ENCODE data around the gene PRKRIP1. TPM values are rescaled to one million over a fixed set of nuclear protein-coding genes. Genes with fewer than 3 reads are reported as not detected.

PRKRIP1 gene
- total and polyA plus RNA-seq, 9 donors, result 17.4 to 28.8 (median 23.9) TPM

GRCh38 chr7:102439963-102440795 is 44.0 kb downstream of the PRKRIP1 start:
- Histone ChIP-seq H3K27me3 (no peaks in the 10 kb centered on the region), H3K36me3 (no peaks in the 10 kb centered on the region), H3K27ac (no peak overlapping the region), H3K4me1 (ENCODE audit: insufficient read depth) (no peaks in the 10 kb centered on the region), H3K9me3 (no peaks in the 10 kb centered on the region), H3K4me3 (no peak overlapping the region)
- TF ChIP-seq POLR2A (IDR thresholded peaks at IDR 0.05), result no peak
- TF ChIP-seq CTCF (IDR thresholded peaks at IDR 0.05), result no peak
- no peak for TF ChIP-seq EP300 (IDR thresholded peaks at IDR 0.05)
- no peak for DNase-seq
- intact Hi-C loops (cut with DNase I), result no loop called here
- 75 to 86% (median 84%) methylated on average over 17 of the region's 17 CpGs for WGBS, 3 donors

GRCh38 chr7:102444961-102445673 is 49.0 kb downstream of the PRKRIP1 start:
- H3K27me3 ChIP-seq, result no peaks in the 10 kb centered on the region
- intact Hi-C loops (cut with DNase I), result no loop called here
- H3K36me3 ChIP-seq, result no peaks in the 10 kb centered on the region
- 89 to 91% (median 89%) methylated on average over 17 of the region's 17 CpGs for WGBS, 3 donors
- H3K4me3 ChIP-seq, result no peak overlapping the region
- peak overlapping the region in 1 of 2 donors; percentile 11 for H3K27ac ChIP-seq
- H3K4me1 ChIP-seq (ENCODE audit: insufficient read depth), result no peaks in the 10 kb centered on the region
- H3K9me3 ChIP-seq, result no peaks in the 10 kb centered on the region
- TF ChIP-seq POLR2A (IDR thresholded peaks at IDR 0.05), result no peak
- TF ChIP-seq CTCF (IDR thresholded peaks at IDR 0.05), result no peak
- TF ChIP-seq EP300 (IDR thresholded peaks at IDR 0.05), result no peak
- no peak for DNase-seq

- TF ChIP-seq EP300 (IDR thresholded peaks at IDR 0.05), result no peak
- no peak for TF ChIP-seq CTCF (IDR thresholded peaks at IDR 0.05)
- TF ChIP-seq POLR2A (IDR thresholded peaks at IDR 0.05), result no peak
- no peak overlapping the region for H3K4me3 ChIP-seq
- no peaks in the 10 kb centered on the region for H3K9me3 ChIP-seq
- no peak for DNase-seq
- no peaks in the 10 kb centered on the region for H3K27me3 ChIP-seq
- H3K4me1 ChIP-seq (ENCODE audit: insufficient read depth), result no peaks in the 10 kb centered on the region
- intact Hi-C loops (cut with DNase I), result no loop called here
- H3K36me3 ChIP-seq, result no peaks in the 10 kb centered on the region
- WGBS, 3 donors, result 50 to 95% (median 72%) methylated on average over 2 of the region's 2 CpGs
- H3K27ac ChIP-seq, result peak overlapping the region in 1 of 2 donors; percentile 11
Observed at GRCh38 chr7:102445674-102446071, 49.5 kb downstream of the PRKRIP1 start.

GRCh38 chr7:102446387-102447156 is 50.4 kb downstream of the PRKRIP1 start:
- TF ChIP-seq POLR2A (IDR thresholded peaks at IDR 0.05) (no peak), CTCF (IDR thresholded peaks at IDR 0.05) (no peak), EP300 (IDR thresholded peaks at IDR 0.05) (no peak)
- Histone ChIP-seq H3K27me3 (no peaks in the 10 kb centered on the region), H3K4me3 (no peak overlapping the region), H3K9me3 (no peaks in the 10 kb centered on the region), H3K4me1 (ENCODE audit: insufficient read depth) (no peaks in the 10 kb centered on the region), H3K27ac (no peak overlapping the region), H3K36me3 (no peaks in the 10 kb centered on the region)
- intact Hi-C loops (cut with DNase I), result no loop called here
- DNase-seq, result no peak
- 93 to 96% (median 94%) methylated on average over 41 of the region's 41 CpGs for WGBS, 3 donors
